Stimulated activated CD4-positive, alpha-beta T cell treated with anti-CD3 and anti-CD28 coated beads, TNF-alpha, amount 100 ng/mL, for 24 hours (primary cell): Measurements from ENCODE around the gene TMEM14C.
"Not testable (repeated sequence)": the region's sequence is repeated elsewhere in the genome, so short reads cannot be mapped to it uniquely, and the experiment has no call there.

Experiments
- DNase-seq, 3 experiments: peaks; one replicate each; pipeline ENCODE4 v3.0.0-alpha.2; 2020; ENCODE audit warnings: low read depth in 3 of 3

The TMEM14C gene

GRCh38 chr6:10720960-10721849, 1.7 kb upstream of the TMEM14C start:
- DNase-seq, result not testable (repeated sequence)

GRCh38 chr6:10721850-10722569, 860 bp upstream of the TMEM14C start:
- DNase-seq, result no peak

GRCh38 chr6:10722570-10722819, 375 bp upstream of the TMEM14C start:
- DNase-seq, result no peak

- no peak for DNase-seq
Measured at GRCh38 chr6:10723567-10723881, 654 bp downstream of the TMEM14C start.

GRCh38 chr6:10725044-10725443, 2.2 kb downstream of the TMEM14C start:
- DNase-seq, result no peak

- no peak for DNase-seq
Measured at GRCh38 chr6:10725716-10726115, 2.8 kb downstream of the TMEM14C start.

- no peak for DNase-seq
Measured at GRCh38 chr6:10730254-10730653, 7.4 kb downstream of the TMEM14C start.

GRCh38 chr6:10733151-10733715, 10.4 kb downstream of the TMEM14C start:
- no peak for DNase-seq

GRCh38 chr6:10733863-10734262, 11.0 kb downstream of the TMEM14C start:
- DNase-seq, result no peak

- no peak for DNase-seq
Measured at GRCh38 chr6:10736731-10737130, 13.9 kb downstream of the TMEM14C start.

- DNase-seq, result no peak
Measured at GRCh38 chr6:10740061-10740460, 17.2 kb downstream of the TMEM14C start.

- not testable (repeated sequence) for DNase-seq
Measured at GRCh38 chr6:10741643-10742042, 18.8 kb downstream of the TMEM14C start.

- DNase-seq, result no peak
Measured at GRCh38 chr6:10742251-10742650, 19.4 kb downstream of the TMEM14C start.

- DNase-seq, result no peak
Measured at GRCh38 chr6:10743515-10743914, 20.6 kb downstream of the TMEM14C start.

- DNase-seq, result no peak
Measured at GRCh38 chr6:10745116-10745515, 22.2 kb downstream of the TMEM14C start.

GRCh38 chr6:10746915-10747250, 24.0 kb downstream of the TMEM14C start:
- no peak for DNase-seq

GRCh38 chr6:10747251-10747972, 24.5 kb downstream of the TMEM14C start, which contains the start of gene TMEM14B:
Gene TMEM14B (plus strand): TSS chr6:10747805. CDS start chr6:10749246, 1,441 bp downstream.
- peak; percentile 99 to 100 (median 100) for DNase-seq

GRCh38 chr6:10749734-10750133, 26.9 kb downstream of the TMEM14C start:
- no peak for DNase-seq

- not testable (repeated sequence) for DNase-seq
Measured at GRCh38 chr6:10750568-10750967, 27.7 kb downstream of the TMEM14C start.

- not testable (repeated sequence) for DNase-seq
Measured at GRCh38 chr6:10751757-10752156, 28.9 kb downstream of the TMEM14C start.

- no peak for DNase-seq
Measured at GRCh38 chr6:10756085-10756484, 33.2 kb downstream of the TMEM14C start.

GRCh38 chr6:10759312-10759839, 36.5 kb downstream of the TMEM14C start:
- no peak for DNase-seq
